ENCODE data around the gene NT5DC3.

The NT5DC3 gene

DNA sequence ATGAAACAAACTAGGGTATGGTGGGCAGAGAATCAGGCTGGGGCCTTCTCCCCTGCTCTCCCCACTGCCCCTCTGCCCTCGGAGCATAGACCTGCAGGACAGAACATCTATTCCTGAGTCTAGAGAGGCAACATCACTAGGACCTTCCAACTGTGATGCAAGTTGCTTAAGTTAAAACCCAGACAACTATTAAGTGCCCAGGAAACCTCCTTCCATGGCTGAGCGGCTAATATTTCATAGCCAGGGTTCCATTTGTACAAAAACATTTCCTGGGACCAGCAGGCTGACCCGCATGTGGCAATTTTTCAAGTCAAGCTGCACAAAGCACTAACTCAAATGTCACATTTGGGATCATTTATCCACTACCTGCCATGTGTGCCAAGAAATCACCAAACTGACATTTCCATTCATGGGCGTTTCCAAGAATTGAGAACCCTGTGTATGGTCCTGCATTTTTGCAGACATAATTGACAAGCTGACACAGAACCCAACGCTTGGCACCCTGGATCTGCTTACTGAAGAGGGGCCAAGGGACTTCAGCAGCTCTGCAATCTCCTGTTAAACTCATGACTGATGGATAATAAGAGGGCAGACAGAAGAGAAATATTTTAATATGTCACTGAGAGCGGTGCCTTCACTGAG is 32.7 kb downstream of the NT5DC3 start:
- no peak for DNase-seq

DNA sequence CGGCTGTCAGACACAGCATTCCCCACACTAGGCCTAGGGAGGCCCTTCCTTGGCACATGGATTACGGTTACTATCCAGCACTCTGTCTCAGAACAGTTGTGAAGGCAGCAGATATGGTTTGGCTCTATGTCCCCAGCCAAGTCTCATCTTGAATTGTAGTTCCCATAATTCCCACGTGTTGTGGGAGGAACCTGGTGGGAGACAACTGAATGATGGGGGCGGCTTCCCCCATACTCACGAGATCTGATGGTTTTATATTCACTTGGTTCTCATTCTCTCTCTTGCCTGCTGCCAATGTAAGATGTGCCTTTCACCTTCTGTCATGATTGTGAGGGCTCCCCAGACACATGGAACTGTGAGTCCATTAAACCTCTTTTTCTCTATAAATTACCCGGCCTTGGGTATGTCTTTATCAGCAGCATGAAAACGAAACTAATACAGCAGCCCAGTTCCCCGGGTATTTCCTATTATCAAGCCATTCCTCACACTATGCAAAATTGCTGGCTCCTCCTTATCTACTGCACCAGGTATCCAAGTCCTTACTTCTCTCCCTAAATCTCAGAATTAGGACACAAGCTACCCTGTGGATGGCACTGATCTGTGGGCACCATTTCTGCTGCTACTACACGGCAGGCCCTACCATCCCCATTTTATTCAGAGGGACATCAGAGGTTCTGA is 33.3 kb downstream of the NT5DC3 start:
- DNase-seq: no peak

DNA sequence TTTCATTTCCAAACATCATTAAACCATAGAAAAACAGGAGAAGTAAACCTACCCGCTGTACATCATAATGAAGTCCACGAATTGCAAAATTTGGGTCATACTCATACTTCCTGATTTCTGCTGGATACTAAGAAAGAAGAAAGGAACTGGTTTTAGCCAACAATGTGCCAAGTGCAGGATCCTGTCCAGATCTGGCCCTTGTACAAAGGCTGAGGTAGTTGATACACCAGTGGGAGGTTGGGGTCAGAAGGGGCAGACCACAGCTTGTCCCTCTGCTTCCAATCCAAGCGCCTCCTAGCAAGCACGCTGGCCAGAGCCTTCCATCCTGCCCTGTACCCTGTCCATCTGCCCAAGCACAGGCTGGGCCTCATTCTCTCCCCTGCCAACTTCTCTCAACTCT is 34.2 kb downstream of the NT5DC3 start:
- DNase-seq: peak; percentile 28

DNA sequence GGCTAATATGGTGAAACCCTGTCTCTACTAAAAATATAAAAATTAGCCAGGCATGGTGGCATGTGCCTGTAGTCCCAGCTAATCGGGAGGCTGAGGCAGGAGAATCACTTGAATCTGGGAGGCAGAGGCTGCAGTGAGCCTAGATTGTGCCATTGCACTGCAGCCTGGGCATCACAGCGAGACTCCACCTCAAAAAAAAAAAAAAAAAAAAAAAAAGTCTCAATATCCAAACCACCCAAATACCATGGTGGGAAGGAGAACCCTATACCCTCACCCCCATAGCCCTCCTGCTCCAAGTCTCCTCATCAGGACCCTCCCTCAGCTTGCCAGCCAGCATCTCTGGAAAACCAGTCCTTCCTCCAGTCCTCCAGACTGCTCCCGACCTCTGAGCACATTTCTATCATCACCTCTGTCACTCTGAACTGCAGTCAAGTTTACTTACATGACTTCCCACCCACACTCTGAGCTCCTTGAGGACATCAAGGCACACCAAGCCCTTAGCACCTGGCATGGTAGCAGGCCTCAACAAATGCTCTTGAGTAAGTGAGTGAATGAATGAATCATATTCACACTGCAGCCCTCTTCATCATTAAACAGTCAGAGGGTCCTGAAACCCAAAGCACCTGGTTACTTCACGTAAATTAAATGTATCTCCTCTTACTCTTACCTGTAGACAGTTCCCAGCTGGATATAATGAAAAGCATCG is 35.2 kb downstream of the NT5DC3 start:
- no peak for DNase-seq

DNA sequence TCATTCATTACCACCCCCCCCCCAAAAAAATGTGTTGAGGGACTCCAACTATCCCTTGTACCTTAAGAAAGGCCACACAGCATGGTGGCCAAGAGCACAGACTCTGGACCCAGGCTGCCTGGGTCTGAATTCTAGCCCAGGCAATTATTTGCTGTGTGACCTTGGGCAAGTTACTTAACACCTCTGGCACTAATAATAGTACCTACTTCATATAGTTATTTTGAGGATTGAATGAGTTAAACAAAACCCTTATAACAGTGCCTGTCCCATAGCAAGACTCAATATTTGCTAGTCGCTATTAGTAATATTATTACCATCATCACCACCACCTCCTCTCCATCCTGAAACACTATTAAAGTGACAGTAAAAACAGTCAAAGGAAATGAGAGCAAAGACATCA is 37.2 kb downstream of the NT5DC3 start:
- no peak for DNase-seq

DNA sequence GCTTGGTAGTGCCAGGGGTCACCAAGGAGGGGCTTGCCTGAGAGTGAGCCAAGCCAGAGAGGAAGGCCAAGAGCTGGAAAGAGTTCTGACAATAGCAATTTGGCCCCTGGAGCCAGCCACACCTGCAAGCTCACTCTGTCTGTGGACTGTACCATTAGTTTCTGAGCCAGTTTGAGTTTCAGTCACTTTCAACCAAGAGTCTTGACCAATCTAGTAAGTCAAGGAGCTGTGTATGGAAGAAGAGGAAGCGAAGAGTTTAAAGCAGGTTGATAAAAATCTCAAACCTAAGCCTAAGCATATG is 38.5 kb downstream of the NT5DC3 start:
- DNase-seq: no peak

DNA sequence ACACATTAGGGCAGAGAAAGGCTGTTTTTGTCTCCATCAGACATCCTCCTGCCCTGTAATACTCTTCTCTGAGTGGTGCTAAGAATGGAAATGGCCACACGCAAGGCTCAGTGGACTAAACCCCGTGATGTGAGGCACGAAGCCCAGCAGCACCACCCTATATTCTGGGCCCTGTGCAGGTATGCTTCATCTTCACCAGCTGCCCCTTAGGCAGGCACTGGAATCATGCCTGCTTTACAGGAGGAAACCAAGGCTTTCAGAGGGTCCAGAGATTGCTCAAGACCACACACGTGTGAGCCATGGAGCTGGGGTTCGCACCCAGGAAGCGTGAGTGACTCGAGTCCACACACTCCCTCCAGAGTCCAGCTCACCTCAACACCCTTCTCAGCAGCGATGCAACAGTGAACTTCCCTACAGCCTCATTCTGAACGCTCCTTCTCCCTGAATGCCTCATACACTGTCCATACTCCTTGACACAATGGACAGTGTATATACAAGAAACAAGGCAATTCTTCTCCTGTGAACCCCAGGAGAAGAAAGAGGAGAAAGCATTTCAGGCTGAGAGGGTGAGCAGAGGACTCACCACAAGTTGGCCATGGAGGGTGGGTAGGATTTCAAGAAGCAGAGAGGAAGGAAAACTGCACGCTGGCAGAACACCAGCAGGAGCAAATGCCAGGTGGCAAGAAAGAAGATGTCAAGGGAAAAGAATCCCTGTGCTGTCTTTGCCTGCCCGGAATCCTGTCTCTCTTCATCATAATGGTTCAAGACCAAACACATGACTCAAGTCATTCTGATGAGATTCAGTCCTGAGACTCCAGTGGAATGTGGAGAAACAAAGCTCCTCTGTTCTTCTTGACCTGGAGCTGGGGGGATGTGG is 39.1 kb downstream of the NT5DC3 start:
- DNase-seq: no peak

DNA sequence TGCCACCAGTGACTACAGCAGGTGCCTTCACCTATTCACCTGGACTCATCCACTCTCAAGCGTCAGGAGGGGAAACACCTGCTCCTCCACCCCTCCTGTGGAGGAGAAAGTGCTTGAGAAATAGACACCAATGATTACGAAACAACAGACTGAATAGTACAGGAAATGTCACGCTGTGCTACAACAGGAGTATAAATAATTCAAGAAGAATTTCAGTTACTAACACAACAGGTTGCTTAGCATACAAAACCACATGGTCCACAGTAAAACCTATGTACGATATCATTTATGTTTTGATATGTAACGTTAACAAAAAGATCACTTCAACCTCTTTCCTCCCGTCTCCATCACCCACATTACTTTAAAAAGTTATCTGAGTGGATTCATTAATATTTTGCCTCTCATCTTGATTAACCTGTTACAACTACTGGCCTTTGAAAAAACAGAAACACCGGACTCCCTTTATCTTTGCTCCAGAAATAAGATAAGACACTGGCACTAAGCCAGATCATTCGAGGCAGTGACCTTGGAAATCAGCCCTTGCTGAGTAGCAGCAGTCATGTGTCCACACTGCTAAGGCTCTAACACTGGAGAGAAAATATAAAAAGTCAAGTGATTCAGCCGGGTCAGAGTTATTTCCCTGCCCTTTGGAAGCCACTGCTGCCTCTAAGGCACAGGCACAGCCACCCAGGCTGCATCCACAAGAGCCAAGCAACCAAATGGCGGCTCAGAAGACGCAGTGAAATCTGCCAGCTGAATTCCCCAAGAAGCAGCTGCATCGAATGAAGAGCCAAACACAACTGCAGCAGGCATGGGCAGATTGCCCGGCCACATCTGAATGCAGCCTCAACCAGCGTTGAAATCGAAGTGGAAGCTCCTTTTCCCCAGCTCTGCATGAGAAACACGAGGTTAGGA is 40.9 kb downstream of the NT5DC3 start:
- DNase-seq: peak; percentile 53

DNA sequence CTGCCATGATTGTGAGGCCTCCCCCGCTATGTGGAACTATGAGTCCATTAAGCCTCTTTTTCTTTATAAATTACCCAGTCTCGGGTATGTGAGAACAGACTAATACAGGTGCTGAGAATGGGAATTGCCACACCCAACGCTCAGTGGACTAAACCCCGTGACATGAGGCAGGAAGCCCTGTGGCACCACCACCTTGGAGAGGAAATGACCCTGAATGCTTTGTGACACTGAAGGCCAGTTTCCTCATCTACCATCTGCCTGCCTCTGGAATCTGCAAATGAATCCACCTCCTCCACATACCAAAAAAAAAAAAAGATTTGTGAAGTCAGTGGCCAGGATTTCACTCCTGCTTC is 41.6 kb downstream of the NT5DC3 start:
- DNase-seq: no peak

DNA sequence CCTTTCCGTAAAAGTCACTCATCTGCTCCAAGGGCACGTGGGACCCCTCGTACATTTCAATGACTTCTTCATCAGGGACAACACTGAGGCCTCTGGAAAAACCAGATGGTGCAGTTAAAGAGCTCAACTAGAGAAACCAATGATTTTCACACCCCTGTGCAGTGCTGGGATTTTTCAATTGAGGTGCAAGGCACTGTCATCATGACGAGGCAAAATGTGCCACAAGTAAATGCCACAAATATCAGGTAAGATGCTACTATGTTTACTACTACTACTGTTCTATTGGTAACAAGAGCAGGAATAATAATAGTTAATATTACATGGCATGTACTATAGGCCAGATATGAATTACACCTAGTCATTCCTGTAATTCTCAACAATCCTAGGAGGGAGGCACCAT is 42.4 kb downstream of the NT5DC3 start:
- no peak for DNase-seq

DNA sequence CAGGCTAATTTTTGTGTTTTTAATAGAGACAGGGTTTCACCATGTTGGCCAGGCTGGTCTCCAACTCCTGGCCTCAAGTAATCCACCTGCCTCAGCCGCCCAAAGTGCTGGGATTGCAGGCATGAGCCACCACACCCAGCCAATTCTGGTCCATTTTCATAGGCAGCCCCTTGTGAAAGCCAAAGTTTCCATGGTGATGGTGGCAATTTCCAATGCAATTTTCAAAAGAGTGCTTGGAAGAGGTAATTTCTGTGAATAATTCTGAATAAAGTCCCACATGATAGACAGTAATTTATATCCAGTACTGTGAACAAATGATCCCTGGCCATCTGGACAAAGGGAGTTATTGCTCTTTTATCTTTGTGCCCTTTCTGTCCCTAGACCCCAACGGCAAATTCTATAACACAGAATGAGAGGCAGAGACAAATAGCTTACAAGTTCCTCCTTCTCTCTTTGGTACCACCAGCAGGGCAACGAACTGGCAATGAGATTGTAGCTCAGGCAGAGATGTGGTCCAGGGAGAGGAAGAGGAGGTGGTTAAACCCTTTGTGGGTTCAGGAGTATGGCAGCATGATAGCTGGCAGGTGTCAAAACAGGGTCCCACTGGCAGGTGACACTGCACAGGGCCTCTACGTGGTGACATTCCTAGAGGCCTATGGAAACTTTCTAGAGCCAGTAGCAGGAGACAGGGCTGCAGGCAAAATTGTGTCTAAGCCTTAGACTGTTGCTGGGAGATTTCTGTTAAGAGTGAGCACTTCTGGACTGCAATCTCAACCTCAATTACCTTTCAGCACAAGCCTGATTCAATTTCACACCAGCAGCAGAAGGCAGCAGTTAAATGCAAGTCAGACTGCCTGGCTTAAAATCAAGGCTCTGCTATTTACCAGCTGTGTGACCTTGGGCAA is 46.5 kb downstream of the NT5DC3 start:
- DNase-seq: no peak

DNA sequence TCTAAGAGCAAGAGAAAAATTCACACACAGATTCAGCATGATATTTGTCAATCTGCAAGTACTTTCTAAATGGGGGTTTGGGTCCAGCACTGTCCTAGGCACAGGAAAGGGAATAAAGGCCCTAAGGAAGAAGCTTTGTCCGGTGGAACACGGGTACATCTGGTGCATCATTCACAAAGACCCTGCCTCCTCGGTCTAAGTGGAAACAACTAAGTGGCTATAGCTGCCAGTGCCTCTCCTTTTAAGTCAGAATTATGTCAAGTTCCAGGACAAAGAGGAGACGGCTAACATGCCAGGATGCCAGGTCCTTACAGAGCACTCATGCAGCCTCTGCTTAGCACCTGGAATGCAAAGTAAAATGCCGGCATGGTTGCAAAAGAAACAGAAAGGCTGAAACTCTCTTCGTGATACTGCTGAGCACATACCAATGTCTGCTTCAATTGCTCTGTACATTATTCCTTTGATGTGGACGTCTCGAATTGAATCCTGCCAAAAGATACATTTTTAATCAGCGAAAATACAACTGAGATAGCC is 47.5 kb downstream of the NT5DC3 start:
- DNase-seq: no peak

DNA sequence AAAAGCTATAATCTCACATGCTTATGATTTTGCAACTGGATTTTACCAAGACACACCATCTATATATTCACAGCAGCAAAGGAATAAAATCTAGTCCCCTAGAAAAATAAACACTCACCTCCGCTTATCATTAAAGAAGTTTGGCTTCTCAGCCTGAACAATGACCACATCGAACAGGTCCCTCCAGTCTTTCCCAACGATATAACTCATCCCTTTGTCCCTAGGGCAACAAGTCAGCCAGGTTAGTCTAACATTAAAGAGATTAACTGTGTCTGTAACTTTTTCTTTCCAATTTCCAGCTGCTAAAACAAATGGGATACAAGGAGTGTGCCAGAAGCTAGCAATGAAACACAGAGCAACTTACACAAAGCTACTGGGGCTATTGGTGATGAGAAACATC is 48.0 kb downstream of the NT5DC3 start:
- no peak for DNase-seq

DNA sequence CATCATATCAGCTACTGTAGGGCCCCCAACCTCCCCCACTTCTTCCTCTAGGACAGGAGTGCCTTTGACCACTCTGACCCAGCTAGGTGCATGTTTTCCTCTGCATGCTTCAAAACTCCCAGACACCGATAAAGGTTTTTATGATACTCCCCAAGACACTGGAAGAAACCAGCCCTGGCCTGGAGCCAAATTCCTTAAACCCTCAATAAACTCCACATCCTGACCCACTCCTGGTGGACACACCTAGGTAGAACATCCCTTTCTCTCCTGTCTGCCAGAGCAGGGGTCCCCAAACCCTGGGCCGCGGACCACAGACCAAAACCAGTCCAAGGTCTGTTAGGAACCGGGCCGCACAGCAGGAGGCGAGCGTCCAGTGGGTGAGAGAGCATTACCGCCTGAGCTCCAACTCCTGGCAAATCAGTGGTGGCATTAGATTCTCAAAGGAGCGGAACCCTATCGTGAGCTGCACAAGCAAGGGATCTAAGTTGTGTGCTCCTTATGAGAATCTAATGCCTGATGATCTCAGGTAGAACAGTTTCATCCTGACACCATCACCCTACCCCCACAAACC is 49.6 kb downstream of the NT5DC3 start:
- DNase-seq: no peak

DNA sequence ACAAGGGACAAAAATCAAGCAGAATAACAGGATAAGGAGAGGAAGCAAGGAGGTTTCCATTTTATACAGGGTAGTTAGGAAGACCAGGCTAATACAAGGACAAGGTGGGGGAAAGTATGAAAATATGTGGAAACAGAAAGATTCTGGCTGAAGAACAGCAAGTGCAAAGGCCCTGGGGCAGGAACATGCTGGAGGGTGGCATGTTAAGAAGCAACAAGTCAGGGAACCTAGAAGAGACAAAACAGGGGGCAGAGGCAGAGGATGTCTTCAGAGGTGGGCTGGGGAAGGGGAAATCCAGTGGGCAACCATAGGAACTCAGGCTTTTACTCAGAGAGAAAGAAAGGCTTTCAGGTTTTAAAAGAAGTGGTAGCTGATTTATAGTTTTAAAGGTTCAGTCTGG is 54.8 kb downstream of the NT5DC3 start:
- no peak for DNase-seq

DNA sequence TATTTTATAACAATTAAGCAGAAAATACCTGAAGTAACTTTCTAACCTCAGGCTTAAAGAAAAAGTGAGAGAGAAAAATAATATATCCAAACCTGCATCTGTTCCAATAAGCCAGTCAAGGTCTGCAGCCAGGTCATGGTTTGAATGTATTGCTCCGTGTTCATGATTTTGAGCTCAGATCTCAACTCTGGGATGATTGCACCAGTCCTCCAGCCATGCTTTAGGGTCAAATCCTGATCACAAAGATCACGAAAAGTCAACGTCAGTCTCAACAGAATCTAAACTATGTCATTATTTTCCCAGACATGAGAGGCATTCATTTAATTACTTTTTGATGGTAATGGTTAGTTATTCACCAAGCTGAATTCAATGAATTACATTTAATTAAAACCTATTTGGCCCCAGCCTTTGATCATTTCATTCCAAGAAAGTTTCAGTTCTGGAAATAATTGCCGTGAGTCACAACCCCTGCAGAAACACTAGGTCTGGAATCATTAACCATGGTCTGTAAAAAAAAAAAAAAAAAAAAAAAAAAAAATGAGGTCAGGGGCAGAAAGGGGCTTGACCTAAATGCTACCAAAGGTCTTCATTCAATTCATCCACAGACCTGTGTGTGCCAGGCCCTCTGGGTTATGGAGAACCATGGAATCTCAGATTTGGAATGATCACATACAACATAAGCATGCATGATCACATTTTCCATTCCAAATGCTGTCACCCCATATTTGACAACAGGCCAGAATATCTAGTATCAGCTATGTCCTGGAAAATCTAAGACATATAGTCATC is 55.6 kb downstream of the NT5DC3 start:
- no peak for DNase-seq

DNA sequence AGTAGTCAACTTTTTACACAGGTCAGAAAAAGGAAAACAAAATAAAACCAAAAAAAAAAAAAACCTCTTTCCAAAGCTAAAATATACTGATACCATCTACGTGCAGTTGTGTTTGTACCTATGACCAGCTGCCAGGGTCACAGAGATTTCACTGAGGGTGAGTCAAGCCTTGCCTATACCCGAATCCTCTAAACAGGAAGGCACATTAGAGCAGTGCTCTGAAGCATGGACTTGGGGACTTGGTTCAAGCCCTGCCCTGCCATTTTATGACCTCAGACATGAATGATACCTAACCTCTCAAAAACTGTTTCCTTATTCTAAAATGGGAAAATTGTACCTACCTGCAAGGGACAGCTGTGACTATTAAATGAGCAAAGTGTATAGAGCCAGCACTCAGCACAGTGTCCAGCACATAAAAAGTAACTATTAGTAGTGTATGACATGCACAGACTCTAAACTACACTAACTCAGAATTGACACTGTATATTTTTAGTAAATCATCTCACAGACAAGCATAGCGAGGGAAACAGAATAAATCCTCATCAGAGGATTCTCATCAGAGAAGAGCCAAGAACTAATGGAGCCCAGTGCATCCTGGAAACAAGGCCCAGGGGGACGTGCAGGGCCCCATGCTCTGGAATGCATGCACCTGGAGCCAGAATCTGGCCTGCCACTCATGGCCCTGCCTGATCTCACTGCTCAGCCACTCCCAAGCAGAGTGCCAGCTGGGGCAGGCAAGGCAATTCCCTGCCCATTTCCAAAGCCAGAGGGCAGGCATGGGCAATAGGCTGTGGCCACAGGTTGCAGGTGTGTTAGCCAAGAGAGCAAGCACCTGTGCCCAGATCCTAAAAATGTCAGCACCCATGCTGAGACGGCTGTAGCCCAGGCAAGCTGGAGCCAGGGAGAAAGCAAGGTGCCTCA is 57.0 kb downstream of the NT5DC3 start:
- no peak for DNase-seq

DNA sequence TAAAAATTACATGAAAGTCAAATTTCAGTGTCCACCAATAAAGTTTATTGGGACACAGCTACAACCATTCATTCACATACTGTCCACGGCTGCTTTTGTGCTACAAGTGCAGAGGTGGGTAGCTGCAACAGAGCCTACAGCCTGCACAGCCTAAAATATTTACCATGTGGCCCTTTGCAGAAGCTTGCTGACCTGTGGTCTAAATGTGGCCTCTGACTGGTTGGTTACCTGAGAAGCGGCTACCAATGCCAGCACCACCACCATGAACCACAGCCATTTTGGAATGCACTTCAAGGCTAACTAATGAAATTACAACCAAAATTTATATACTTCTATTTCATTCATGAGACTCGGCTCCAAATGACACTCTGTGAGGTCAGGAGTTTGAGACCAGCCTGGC is 58.6 kb downstream of the NT5DC3 start:
- DNase-seq: no peak

DNA sequence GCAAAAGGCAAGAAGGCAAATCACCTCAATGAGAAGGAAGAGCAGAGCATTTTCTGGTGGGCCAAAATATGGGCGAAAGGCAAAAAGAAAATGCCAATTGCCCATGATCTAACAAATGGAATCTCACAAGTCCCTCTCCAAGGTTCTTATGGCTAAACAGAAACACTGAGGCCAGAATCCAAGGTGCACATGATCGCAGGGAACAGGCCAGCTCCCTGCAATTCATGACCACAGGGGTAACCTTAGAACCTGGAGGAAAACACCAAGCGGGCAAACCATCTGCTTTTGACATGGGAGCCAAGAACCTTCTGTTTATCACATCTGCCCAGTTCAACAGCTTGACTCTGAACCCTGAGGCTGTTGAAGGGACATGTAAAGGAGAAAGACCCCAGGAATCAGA is 60.0 kb downstream of the NT5DC3 start:
- no peak for DNase-seq

Measured in HCEC 1CT (cell line).